Jurkat, Clone E6-1 (cell line): ENCODE results near the gene TEAD3.
"Not testable (repeated sequence)": the region's sequence is repeated elsewhere in the genome, so short reads cannot be mapped to it uniquely, and the experiment has no call there.

Source experiments
- DNase-seq: peaks from one replicate; pipeline ENCODE4 v3.0.0-alpha.2; 2011; ENCODE audit warnings: low read depth, low spot score
- H3K4me3 ChIP-seq: 2 replicates; pipeline ENCODE4 v1.5.1; 2011; ENCODE audit warnings: mild to moderate bottlenecking, low read length, control low read depth, moderate library complexity

TEAD3 gene

DNA sequence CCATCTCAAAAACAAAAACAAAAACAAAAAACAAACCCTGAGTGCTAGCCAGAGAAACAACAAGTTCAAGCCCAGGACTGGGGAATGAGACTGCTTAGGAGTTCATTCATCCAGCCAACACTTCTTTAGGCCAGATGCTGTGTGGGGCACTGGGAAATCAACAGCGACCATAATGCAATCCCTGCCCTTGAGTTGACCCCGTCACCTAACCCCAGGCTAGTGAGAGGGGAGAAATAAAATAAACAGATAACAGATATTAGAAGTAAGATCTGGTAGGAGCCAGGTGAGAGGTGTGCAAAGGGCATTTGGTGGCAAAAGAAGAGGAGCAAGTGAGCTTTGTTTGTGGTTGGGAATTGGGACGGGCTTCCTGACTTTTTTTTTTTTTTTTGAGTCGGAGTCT lies 33.6 kb downstream of the TEAD3 start:
- no peak overlapping the region for H3K4me3 ChIP-seq
- DNase-seq: no peak

- no peak overlapping the region for H3K4me3 ChIP-seq
- no peak for DNase-seq
Measured at GRCh38 chr6:35461270-35461669, 35.6 kb downstream of the TEAD3 start.

DNA sequence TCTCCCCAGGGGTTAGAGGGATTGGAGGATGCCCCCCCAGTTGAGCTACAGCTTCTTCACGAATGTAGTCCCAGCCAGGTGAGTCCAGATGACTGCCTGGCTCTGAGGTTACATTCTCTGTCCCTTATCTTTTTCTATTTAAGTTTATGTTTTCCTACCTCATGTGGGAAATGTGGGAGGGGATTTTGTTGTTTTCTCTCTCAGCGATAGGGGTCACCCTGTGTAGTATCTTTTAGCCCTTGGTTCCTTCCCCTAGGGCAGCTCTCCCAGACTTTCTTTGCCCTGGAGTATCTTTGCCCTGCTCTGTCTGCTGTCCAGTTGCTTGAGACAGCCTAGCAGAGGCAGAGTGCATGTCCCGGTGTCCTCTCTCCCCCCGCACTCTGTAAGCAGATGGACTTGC lies 39.0 kb downstream of the TEAD3 start:
- DNase-seq: no peak
- H3K4me3 ChIP-seq: no peak overlapping the region

DNA sequence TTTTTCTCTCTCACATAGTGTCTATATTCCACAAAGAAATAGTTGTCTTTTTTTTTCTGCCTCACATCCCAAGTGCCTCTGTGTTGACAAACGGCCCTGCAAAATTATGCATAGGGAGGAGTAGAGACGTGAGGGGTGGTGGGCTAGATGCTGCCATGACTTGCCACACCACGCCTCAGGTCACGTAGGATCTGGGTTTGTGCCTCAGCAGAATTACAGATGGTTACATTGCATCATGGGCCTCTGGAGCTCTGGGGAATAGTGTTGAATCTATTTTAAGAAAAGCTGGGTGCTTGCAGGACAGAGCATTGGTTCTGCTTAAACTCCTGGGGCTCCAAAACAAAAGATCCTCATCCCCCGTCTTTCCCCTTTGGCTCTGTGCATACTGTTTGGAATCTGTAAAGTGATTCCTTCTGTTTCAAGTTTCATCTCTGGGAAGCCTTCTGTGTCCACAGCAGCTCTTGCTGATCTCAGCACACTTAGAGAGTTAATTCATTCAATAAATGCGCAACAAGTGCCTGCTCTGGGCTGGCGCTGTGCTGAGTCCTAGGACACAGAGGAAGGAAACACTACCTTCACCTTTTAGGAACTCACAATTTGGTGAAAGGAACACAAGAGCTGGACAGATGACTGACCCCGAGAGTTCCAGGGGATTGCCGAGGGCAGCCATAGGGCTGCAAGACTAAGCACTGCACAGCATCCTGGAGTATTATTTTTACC lies 42.3 kb downstream of the TEAD3 start:
- DNase-seq: no peak
- no peak overlapping the region for H3K4me3 ChIP-seq

- peak overlapping the region; percentile 62 for H3K4me3 ChIP-seq
- no peak for DNase-seq
Measured at GRCh38 chr6:35453236-35453635, 43.6 kb downstream of the TEAD3 start.

- DNase-seq: peak; percentile 72
- H3K4me3 ChIP-seq: peak within 1 kb of the TSS; percentile 62
Measured at GRCh38 chr6:35452183-35453090, 44.4 kb downstream of the TEAD3 start, which contains the start of gene FANCE. Gene FANCE (plus strand): TSS chr6:35452338. CDS start chr6:35452546, 208 bp downstream.

DNA sequence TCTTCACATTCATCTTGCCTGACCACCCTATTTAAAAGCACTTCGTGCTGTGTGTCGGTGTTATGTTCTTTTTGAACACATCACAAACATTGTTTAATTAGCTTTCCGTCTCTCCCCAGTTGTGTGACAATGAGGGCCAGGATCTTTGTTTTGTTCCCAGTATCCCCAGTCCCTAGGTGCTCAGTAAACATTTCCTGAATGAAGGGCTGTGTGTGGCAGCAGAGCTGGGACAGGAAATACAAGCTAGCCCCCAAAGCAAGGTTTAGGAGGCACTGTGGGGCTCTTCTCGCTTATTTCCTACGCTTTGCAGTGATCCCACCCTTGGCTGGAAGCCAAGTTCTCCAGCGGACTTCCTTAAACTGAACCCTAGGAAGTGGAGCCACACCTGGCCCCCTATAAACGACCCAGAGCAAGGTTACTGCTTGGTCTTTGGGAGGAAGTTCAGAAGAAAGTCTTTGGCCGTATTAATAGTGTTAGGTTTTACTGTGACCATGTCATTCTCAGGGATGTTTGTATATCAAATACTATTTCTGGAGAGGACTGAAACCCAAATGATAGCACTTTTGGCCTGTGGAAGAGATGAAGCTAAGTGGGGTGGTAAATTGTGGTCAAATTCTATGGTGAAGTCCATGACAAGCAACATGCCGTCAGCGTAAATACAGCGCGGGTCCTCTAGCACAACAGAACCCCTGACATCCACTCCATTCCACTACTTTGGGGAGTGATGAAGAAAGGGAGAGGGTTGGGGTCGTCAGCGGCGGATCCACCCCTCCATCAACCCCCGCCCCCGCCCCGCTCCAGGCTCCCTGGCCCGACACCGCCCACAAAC lies 45.3 kb downstream of the TEAD3 start:
- DNase-seq: no peak
- H3K4me3 ChIP-seq: peak overlapping the region; percentile 62

DNA sequence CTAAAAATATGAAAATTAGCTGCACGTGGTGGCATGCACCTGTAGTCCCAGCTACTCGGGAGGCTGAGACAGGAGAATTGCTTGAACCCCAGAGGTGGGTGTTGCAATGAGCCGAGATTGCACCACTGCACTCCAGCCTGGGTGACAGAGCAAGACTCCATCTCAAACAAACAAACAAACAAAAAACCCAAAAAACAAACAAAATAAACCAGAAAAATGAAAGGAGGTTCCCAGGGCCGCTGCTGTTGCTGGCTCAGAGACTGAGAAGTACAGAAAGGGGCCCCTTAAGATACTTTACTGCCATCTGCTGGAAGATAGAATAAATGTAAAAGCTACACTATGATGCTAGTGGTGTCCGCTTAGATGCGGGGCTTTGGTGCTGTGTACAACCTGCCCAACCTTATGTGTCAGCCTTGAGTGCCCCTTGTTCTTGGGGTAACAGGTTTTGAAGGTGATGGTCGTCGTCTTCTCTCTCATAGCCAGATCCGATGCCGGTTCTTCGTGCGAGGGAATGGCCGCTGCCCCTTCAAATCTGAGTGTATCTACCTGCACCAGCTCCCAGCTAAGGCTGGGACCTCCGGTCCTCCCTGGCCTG lies 47.5 kb downstream of the TEAD3 start:
- no peak overlapping the region for H3K4me3 ChIP-seq
- DNase-seq: peak; percentile 64

GRCh38 chr6:35448191-35448590 lies 48.7 kb downstream of the TEAD3 start:
- no peak for DNase-seq
- H3K4me3 ChIP-seq: no peak overlapping the region

- peak; percentile 35 for DNase-seq
- no peak overlapping the region for H3K4me3 ChIP-seq
Measured at GRCh38 chr6:35445691-35446090, 51.2 kb downstream of the TEAD3 start.

DNA sequence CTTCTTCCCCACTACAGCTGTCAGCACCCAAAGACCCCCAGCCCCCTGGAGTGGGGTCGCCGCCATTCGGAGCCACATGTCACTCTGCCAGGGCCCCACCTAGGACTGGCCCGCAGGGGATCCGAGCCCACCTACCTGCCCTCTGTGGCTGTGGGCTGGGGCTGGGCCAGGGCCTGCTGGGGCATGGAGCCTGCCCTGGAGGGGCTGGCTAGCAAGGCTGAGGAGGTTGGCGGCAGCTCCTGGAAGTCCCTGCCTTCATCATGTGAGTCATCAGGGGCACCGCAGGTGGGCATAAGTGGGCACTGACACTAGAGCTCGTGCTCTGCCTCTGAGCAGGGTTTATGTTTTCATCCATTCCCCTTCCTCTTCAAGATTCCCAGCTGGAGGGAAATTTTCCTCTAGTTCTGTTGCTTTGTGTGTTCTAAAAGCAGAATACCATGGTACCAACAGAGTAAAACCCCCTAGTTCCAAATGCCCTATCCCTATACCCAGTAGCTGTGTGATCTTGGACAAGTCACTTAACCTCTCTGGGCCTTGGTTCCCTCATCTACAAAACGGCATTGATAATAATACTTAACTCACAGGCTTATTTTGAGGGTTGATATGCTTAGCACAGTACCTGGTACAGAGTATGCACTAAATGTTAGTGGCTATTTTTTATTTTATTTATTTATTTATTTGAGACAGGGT lies 53.4 kb downstream of the TEAD3 start:
- no peak overlapping the region for H3K4me3 ChIP-seq

GRCh38 chr6:35442693-35443092 lies 54.2 kb downstream of the TEAD3 start:
- no peak overlapping the region for H3K4me3 ChIP-seq
- DNase-seq: no peak

More for the DNA sequence above, 53.4 kb downstream of the TEAD3 start:
- no peak for DNase-seq

- H3K4me3 ChIP-seq: no peak overlapping the region
- DNase-seq: no peak
Measured at GRCh38 chr6:35441642-35442041, 55.2 kb downstream of the TEAD3 start.

DNA sequence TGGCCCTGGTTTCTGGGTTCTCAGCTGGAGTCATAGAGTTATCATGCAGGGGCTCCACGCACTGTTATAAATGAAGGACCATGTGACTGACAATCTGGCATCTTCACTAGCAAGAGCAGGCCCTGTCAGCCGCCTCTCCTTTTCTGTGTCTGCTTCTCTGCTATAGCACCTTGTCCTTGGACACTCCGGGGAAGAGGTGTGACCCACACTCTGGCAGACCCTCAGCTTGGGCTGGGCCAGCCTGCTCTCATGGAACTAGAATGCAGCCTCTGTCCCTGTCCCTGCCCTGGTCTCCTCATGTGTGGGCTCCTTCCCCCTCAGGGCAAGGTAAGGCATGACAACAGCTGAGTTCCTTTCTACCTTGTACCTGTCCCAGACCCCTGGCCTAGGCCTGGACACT lies 55.7 kb downstream of the TEAD3 start:
- H3K4me3 ChIP-seq: no peak overlapping the region
- DNase-seq: no peak

DNA sequence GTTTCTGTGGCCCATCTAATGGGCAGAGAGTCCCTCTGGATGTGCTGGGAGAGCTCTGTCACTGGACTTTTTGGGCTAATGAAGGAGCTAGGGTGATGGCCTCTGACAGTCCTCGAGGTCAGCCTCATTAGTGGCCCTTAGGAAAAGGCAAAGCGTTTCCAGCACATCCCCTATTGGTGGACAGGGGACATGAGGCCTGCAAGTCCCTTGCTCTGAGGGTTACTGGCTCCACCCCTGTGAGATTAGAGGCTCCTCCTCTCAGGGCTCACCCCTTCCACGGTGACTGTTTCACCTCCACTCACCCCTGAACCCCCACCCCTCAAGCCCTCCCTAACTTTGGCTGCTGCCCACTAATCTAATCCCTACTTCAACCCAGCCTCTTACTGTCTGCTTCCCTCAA lies 57.6 kb downstream of the TEAD3 start:
- no peak overlapping the region for H3K4me3 ChIP-seq
- DNase-seq: no peak

DNA sequence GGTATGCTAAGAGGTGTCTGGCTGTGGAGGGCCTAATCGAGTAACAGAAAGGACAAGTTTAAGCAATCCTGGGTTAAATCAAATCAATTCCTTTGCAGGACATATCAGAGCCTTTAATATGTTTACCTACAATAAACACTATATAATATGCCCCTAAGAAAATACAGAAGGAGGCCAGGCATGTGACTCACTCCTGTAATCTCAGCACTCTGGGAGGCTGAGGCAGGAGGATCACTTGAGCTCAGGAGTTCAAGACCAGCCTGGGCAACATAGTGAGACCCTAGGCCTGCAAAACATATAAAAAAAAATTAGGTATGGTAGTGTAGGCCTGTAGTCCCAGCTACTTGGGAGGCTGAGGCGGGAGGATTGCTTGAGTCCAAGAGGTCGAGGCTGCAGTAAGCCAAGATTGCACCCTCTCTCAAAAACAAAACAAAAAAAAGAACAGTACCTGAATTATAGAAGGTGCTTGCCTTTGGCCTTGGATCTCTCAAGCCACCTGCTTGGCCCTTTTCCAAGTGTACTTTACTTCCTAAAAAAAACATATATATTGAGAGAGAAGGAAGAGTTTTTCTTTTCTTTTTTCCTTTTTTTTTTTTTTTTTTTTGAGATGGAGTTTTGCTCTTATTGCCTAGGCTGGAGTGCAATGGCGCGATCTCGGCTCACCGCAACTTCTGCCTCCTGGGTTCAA lies 58.4 kb downstream of the TEAD3 start:
- not testable (repeated sequence) for DNase-seq, H3K4me3 ChIP-seq

DNA sequence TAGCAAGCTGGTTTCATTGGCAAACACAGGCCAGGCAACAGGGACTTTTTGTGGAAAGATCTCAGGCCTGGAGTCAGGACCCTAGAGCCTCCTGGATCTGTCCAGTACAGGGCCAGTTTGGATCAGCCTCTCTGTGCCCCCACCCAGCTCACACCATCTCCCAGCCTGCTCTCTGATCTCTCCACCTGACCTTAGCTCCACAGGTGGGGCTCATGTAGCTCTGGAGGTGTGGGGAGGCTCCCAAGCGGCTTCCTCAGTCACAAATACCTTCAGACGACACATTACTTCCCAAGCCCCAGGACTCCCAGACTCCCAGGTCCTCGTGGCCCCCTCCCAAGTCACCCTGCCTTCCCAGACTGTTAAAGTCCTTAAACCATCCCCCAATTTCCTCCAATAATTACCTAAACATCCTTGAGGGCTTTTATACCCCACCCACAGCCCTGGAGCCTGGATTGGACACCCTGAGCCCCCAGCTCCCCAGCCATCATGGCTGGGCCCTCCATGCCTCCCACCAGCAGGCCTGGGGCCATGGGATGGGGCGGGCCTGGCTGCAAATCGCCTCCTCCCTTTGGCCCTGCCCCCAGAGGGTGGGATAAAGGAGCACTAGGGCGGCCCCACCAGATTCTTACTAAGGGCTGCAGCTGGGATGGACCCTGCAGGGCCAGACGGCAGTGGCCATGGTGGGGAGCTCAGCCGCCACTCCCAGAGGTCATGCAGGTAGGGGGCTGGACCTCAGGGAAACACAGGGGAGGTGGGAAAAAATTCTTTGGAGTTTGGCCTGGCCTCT lies 60.6 kb downstream of the TEAD3 start:
- DNase-seq: no peak

More for the DNA sequence above, 60.6 kb downstream of the TEAD3 start:
- no peak overlapping the region for H3K4me3 ChIP-seq
